Breast epithelium (tissue), 4 donors: Measurements from ENCODE around the gene TIAM1. TPM values are rescaled to one million over a fixed set of nuclear protein-coding genes. Genes with fewer than 3 reads are reported as not detected.

Experiments
- DNase-seq, 2 donors: peaks; one replicate each; pipeline ENCODE4 v3.0.0-alpha.2; 2019; ENCODE audit warnings: low spot score in 2 of 2
- H3K27ac ChIP-seq, 2 donors: fragments of 200-600 bp; sonication (generic) in 1 of 2; one replicate each; pipeline ENCODE4 v1.5.1; 2016 to 2019; ENCODE audit warnings: mild to moderate bottlenecking in 1 of 2
- H3K27me3 ChIP-seq, 2 donors: fragments of 200-600 bp; sonication (generic) in 1 of 2; one replicate each; pipeline versions ENCODE4 v1.5.1 to v1.6.0; 2017 to 2019; ENCODE audit warnings: control low read depth in 1 of 2, mild to moderate bottlenecking in 1 of 2
- H3K36me3 ChIP-seq: fragments of 200-600 bp; one replicate; pipeline ENCODE4 v1.5.1; 2019
- H3K4me1 ChIP-seq, 2 donors: fragments of 200-600 bp; sonication (generic); one replicate each; pipeline ENCODE4 v1.5.1; 2016 to 2019; ENCODE audit warnings: control low read depth in 1 of 2
- H3K4me3 ChIP-seq, 3 donors: fragments of 200-600 bp; sonication (generic); 1 replicate in 2 of 3; 2 replicates in 1 of 3; pipeline ENCODE4 v1.5.1; 2016 to 2019; ENCODE audit warnings: mild to moderate bottlenecking in 3 of 3, moderate library complexity in 2 of 3
- H3K9me3 ChIP-seq, 2 donors: fragments of 200-600 bp; sonication (generic) in 1 of 2; one replicate each; pipeline ENCODE4 v1.5.1; 2016 to 2019; ENCODE audit warnings: control low read depth in 1 of 2
- CTCF ChIP-seq, 3 donors: fragments of 450-650 bp; IDR thresholded peaks; one replicate each; pipeline ENCODE4 v1.5.1; 2016 to 2017; ENCODE audit warnings: antibody characterized with exemption in 3 of 3, mild to moderate bottlenecking in 3 of 3, moderate library complexity in 3 of 3
- POLR2A ChIP-seq: fragments of 450-650 bp; IDR thresholded peaks from one replicate; pipeline ENCODE4 v1.6.1; 2016; ENCODE audit warnings: antibody characterized with exemption, mild to moderate bottlenecking, moderate library complexity
- POLR2AphosphoS5 ChIP-seq, 3 donors: sonication (generic); formaldehyde crosslinking; IDR thresholded peaks; one replicate each; pipeline ENCODE4 v1.6.1; 2017; ENCODE audit warnings: antibody characterized with exemption in 3 of 3
- intact Hi-C: fragments of 100-400 bp; cut with DNase I; formaldehyde crosslinking; loops from one replicate; pipeline ENCODE4 v1.15.1; 2023; ENCODE audit warnings: low total_unique reads
- total RNA-seq, 3 donors: library from RNA; depleted of rRNA; stranded (reverse); fragments of >200 nt; gene quantifications; one replicate each; pipeline ENCODE4 v1.1.0, GENCODE V29; 2016

Gene TIAM1
- total RNA-seq, 3 donors from 2014 or later, result 10.6 to 17.7 (median 11.8) TPM

- no peak for DNase-seq
- TF ChIP-seq POLR2AphosphoS5 (IDR thresholded peaks at IDR 0.05) (no peak), POLR2A (no peak), CTCF (IDR thresholded peaks at IDR 0.05) (no peak)
- intact Hi-C loops, result no loop called here
- Histone ChIP-seq H3K9me3 (no peaks in the 10 kb centered on the region), H3K27ac (no peak overlapping the region), H3K36me3 (no peaks in the 10 kb centered on the region), H3K27me3 (no peaks in the 10 kb centered on the region), H3K4me3 (no peak overlapping the region), H3K4me1 (no peaks in the 10 kb centered on the region)
Observed at GRCh38 chr21:31211836-31212235, 132.2 kb downstream of the TIAM1 start.

- Histone ChIP-seq H3K9me3 (no peaks in the 10 kb centered on the region), H3K4me1 (no peaks in the 10 kb centered on the region), H3K27me3 (no peaks in the 10 kb centered on the region), H3K36me3 (no peaks in the 10 kb centered on the region), H3K4me3 (no peak overlapping the region), H3K27ac (no peak overlapping the region)
- TF ChIP-seq POLR2A (no peak), POLR2AphosphoS5 (IDR thresholded peaks at IDR 0.05) (no peak), CTCF (IDR thresholded peaks at IDR 0.05) (no peak)
- no peak for DNase-seq
- intact Hi-C loops, result loop anchor here (10.0 kb wide), 1 partner anchor 389 kb away; no protein-coding TSS in a partner anchor
Observed at GRCh38 chr21:31205412-31205811, 138.6 kb downstream of the TIAM1 start.

GRCh38 chr21:31204801-31205200, 139.3 kb downstream of the TIAM1 start:
- intact Hi-C loops, result loop anchor here (10.0 kb wide), 1 partner anchor 390 kb away; no protein-coding TSS in a partner anchor
- no peaks in the 10 kb centered on the region for H3K4me1 ChIP-seq
- no peaks in the 10 kb centered on the region for H3K36me3 ChIP-seq
- no peak overlapping the region for H3K4me3 ChIP-seq
- TF ChIP-seq CTCF (IDR thresholded peaks at IDR 0.05) (no peak), POLR2A (no peak), POLR2AphosphoS5 (IDR thresholded peaks at IDR 0.05) (no peak)
- H3K27me3 ChIP-seq, result no peaks in the 10 kb centered on the region
- no peak overlapping the region for H3K27ac ChIP-seq
- no peaks in the 10 kb centered on the region for H3K9me3 ChIP-seq
- DNase-seq, result no peak

- no peak for DNase-seq
- intact Hi-C loops, result loop anchor here (10.0 kb wide), 1 partner anchor 391 kb away; no protein-coding TSS in a partner anchor
- H3K27ac ChIP-seq, result no peak overlapping the region
- H3K27me3 ChIP-seq, result no peaks in the 10 kb centered on the region
- H3K36me3 ChIP-seq, result no peaks in the 10 kb centered on the region
- H3K4me1 ChIP-seq, result no peaks in the 10 kb centered on the region
- TF ChIP-seq POLR2A, result no peak
- TF ChIP-seq CTCF (IDR thresholded peaks at IDR 0.05), result no peak
- TF ChIP-seq POLR2AphosphoS5 (IDR thresholded peaks at IDR 0.05), result no peak
- no peak overlapping the region for H3K4me3 ChIP-seq
- no peaks in the 10 kb centered on the region for H3K9me3 ChIP-seq
Observed at GRCh38 chr21:31203431-31204054, 140.5 kb downstream of the TIAM1 start.

GRCh38 chr21:31201548-31201947, 142.5 kb downstream of the TIAM1 start:
- H3K4me1 ChIP-seq, result no peaks in the 10 kb centered on the region
- intact Hi-C loops, result loop anchor here (10.0 kb wide), 1 partner anchor 393 kb away; no protein-coding TSS in a partner anchor
- no peaks in the 10 kb centered on the region for H3K27me3 ChIP-seq
- H3K36me3 ChIP-seq, result no peaks in the 10 kb centered on the region
- no peaks in the 10 kb centered on the region for H3K9me3 ChIP-seq
- no peak overlapping the region for H3K4me3 ChIP-seq
- no peak for DNase-seq
- TF ChIP-seq POLR2A (no peak), CTCF (IDR thresholded peaks at IDR 0.05) (no peak), POLR2AphosphoS5 (IDR thresholded peaks at IDR 0.05) (no peak)
- H3K27ac ChIP-seq, result no peak overlapping the region
